HG02973 (cell line): ENCODE results near the gene MAST3.
A peak's percentile ranks its signal among the peaks of the same experiment; 100 is the strongest.
"Not testable (repeated sequence)": the region's sequence is repeated elsewhere in the genome, so short reads cannot be mapped to it uniquely, and the experiment has no call there.

Source experiments
- ATAC-seq: cut with Tn5 transposase; IDR thresholded peaks from one replicate; pipeline ENCODE4 v1.9.1; 2021; ENCODE audit warnings: moderate library complexity; ENCODE audit not compliant: unreplicated experiment

MAST3 gene

GRCh38 chr19:18085702-18086457 is 11.7 kb upstream of the MAST3 start:
- no peak for ATAC-seq

DNA sequence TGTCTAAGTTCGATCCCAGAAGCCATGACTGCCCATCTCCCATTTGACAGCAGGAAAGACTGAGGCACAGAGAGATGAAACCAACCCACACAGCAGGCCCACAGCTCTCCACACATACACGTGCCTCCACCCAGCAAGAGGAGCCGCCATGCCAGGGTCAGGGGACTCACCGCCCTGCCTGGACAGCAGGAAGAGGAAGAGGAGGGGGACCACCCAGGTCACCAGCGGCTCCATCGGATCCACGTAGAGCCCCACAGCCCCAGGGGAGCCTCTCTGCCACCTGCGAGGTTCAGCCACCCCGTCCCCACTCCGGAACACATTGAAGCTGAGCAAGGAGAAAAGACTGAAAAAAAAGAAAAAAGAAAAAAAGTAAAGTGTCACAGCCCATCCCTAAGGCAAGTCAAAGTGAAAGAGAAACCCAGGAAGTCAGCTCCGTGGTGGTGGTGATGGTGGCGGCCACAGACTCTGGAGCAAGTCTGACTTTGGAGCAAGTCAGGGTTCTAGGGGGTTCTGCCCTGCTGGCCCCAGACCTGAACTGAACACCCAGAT is 10.9 kb upstream of the MAST3 start, which contains the start of gene IL12RB1:
TSS of gene IL12RB1 (minus strand) at position 345 of the 549 bp plus-strand sequence. CDS start at position 234, 111 bp downstream.
- no peak for ATAC-seq

GRCh38 chr19:18089096-18089541 is 8.5 kb upstream of the MAST3 start:
- ATAC-seq = not testable (repeated sequence)

GRCh38 chr19:18089726-18090125 is 7.9 kb upstream of the MAST3 start:
- no peak for ATAC-seq

DNA sequence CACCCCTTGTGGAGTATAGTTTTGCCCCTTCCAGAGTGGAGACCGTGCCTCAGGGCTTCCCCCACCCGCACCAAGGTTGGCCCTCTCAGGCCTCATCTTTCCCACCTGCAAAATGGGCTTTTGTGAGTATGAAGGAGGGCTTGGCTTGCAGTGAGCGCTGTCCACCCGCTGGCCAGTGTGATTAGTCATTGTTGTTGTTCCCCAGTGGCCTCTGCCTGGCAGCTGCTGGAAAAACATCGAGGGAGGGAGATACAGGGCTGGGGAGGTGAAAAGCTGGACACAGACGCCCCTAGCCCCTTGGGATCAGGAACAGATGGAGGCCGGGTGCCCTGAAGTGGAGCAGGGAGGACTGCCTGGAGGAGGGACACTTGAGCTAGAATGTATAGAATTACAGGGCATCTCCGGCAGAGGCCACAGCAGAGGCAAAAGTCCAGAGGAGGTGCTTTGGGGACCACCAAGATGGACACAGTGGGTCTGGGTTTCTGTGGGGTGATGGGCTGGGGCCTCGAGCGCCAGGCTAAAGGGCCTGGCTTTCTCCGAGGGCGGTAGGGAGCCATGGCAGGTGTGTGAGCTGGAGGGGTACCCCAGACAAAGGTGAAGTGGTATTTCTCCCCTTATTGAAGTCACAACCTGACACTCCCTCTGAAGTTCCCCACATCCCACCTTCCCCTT is 6.9 kb upstream of the MAST3 start:
- ATAC-seq = no peak

DNA sequence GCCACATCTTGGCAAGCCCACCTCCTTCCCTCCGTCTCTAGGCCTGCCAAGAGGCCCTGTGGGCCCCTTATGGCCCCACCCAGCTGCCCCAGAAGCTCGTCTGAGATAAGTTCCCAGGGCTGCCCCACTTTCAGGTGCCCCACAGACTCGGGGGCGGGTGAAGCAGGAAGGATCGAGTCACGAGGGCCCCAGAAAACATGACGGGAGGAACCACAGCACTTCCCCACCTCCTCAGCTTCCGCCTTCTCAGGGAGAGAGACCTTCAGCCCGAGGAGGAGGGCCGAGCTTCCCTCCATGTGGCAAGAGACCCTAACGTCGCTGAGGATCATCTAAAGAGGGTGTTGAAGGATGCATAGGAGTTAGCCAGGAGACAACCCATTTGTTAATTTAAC is 6.4 kb upstream of the MAST3 start:
- ATAC-seq = no peak

DNA sequence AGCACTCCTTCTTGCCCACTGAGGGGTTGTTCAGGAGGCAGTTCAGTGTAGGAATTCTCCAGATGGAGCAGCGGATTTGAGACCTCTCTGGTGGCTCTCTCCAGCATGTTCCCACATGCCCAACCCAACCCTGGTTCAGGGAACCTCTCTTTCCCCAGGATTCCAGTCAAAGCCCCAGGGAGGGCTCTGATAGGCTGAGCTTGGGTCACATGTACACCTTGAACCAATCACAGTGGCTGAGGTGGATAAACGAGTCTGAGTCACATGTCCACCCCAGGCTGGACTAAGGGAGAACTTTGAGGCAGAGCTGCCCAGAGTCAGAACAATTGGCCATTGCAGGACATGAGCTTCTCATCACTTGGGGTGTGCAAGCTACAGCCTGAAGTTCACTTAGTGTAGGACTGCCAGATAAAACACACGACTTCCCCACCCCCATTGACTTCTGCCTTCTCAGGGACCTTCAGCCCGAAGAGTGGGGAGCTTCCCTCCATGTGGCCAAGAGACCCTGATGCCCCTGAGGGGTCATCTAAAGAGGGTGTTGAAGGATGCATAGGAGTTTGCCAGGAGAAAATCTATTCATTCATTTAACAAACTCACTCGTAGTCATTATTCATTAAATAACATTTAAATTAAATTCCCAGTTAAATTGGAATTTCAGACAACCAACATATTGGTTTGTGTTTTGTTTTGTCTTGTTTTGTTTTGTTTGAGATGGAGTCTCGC is 4.0 kb upstream of the MAST3 start:
- ATAC-seq = no peak

- ATAC-seq = no peak
These were observed 1.3 kb upstream of the MAST3 start for GRCh38 chr19:18096258-18096657.

DNA sequence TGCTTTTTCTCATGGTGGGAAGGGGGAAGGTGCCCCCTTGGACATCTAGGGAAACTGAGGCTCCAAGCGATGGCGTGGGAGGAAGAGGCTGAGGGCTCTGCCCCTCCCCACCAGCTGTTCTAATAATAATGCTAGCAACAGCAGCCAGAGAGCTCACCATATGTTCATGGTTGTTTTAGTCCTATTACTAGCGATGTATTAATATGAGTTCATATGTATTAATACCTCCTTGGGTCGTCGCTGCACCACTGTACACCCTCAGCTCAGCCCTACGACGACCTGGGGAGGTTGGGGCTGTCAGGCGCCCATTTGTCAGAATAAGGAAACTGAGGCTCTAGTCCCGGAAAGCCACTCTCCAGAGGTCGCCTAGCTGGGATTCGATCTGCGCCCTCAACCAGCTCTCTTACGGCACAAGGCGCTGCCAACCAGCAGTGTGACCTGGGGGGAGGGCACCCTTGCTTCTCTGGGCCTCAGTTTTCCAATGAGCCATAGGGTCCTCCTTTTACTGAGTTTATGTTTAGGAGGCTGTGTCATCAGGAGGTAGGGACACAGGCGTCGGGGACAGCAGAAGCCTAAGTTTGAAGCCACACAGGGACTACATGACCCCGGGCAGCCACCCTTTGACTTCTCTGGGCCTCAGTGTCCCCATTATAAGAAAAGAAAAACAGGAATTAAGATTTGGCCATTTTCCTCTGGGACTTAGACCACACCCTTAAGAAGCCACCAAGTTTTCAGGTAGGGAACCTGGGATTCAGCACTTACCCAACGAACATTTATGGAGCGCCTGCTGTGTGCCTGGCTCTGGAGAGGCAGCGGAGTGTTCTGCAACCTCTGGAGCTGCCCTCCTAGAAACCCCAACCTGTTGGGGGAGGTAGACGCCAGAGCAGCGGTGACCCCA is 664 bp downstream of the MAST3 start:
- no peak for ATAC-seq

DNA sequence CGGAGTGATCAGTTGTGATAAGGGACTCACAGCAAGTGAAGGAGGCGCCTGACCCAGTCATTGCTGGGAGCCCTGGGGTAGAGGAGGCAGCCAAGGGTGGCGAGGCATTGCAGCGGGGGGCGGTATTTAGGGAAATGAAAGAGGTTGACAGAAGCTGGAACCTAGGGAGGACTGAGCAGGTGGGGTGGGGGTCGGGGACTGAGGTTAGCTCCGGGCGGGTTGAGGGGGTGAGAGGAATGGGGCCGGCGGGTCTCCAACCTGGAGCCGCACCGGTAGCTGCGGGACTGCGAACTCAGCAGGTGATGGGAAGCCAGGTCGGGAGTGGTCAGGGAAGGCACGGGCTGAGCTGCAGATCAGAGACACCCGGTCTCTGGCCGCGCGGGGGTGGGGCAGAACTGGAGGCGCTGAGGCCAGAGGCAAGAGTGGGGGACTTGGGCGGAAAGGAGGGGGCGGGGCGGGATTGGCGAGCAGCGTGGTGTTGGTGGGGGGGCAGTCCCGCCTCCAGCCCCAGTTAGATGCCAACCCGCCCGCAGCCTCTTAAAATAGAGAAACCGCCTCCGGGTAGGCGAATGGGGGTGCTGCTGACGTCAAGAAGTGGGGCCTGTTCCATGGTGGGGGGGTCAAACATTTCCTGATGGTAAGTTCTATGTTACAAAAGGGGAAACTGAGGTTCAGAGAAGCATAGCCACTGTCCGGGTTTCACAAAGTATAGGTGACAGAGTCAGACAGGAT is 1.5 kb downstream of the MAST3 start:
- ATAC-seq = peak; percentile 50

DNA sequence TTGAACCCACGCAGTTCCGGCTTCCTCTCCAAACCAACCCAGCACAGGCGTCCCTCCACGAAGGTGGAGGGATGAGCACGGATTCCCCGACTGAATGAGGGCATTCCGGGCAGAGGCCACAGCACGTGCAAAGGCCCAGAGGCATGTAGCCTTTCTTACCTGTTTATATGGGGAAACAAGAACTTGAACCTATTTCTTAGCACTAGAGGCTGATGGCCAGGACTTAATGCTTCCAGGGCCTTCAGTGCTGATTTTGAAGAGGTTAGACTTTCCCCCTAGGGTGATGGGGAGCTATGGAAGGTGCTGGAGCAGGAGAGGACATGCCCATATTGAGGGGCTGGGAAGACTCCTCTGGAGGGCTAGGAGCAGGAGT is 2.0 kb downstream of the MAST3 start:
- ATAC-seq = no peak

- ATAC-seq = no peak
These were observed 3.1 kb downstream of the MAST3 start for GRCh38 chr19:18100710-18101109.

DNA sequence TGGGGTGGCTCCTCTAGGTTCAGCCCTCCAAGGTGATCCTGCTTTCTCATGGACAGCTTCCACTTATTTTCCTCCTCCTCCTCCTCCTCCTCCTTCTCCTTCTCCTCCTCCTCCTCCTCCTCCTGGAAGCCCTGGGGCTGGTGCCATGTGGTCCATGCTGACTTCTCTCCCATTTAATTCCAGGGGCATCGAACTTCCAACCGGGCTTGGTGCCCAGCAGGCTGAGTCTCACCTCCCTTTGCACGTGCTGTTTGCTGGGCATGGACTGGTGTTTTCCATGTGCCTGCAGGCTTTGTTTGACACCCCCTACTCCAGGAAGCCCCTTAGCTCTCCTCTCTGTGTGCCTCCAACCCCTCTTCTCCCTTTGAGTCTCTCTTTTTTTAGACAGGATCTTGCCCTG is 3.7 kb downstream of the MAST3 start:
- no peak for ATAC-seq

- no peak for ATAC-seq
These were observed 5.5 kb downstream of the MAST3 start for GRCh38 chr19:18102916-18103542.

- ATAC-seq = no peak
These were observed 7.2 kb downstream of the MAST3 start for GRCh38 chr19:18104793-18105131.

- ATAC-seq = not testable (repeated sequence)
These were observed 7.7 kb downstream of the MAST3 start for GRCh38 chr19:18105259-18105658.

DNA sequence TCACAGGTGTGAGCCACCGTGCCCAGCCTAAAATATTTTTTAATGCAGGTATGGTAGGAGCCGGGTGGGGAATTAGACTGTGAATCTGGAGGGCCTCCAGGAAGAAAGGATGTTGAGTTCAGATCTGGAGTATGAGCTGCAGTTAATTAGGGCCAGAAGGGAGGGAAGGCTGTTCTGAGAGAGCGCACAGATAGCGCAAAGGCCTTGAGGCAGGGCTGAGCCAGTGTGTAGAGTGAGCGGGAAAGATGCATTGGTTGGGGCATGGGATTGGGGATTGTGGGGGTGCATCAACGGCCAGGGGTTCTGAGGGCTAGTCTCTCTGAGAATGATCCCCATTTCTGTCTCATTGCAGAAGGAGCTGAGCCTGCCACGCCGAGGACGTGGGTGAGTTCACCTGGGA is 9.7 kb downstream of the MAST3 start:
- ATAC-seq = no peak

DNA sequence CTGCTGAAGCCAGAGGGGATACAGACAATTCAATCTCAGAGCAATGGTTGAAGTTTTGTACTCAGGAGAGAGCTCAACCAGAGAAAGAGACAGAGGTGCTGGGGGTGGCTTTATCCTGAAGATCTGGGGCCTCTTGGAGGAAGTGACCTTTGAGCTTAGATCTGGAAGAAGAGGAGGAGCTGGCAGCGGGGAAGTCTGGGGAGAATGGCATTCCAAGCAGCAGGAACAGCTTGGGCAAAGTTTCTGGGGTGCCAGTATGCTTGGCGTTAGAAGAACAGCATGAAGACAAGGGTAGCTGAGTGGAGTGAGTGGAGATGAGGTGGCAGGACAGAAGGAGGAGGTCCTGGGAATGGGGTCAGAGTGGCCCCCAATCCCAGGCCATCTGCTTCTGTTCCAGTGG is 11.3 kb downstream of the MAST3 start:
- no peak for ATAC-seq

DNA sequence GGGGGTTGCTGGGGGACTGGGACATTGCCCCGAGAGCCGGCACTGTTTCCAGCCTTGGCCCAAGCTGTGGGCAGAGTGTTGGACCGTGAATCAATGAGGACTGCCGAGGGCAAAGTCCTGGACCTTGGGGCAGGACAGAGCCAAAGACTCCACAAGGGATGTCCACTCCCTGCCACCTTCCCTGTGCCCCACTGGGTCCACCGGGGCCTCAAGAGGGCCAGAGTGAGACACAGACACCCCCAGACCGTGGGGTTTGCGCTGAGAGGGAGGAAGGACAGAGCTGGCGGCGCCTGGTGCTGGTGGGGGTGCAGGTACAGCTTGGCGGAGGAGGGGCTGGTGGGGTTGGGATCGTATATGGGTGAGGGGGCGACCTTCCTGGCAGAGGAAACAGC is 11.8 kb downstream of the MAST3 start:
- no peak for ATAC-seq
